GM23248 (cell line): ENCODE data around the gene FHAD1. TPM values are rescaled to one million over a fixed set of nuclear protein-coding genes. Genes with fewer than 3 reads are reported as not detected.

ENCODE experiments used
- DNase-seq: peaks from one replicate; pipeline ENCODE4 v3.0.0-alpha.2; 2015
- H2AFZ ChIP-seq: fragments of 200-600 bp; sonication (generic); 2 replicates; pipeline ENCODE4 v1.6.1; 2016; ENCODE audit warnings: antibody characterized with exemption
- H3F3A ChIP-seq: fragments of 200-600 bp; sonication (generic); 2 replicates; pipeline ENCODE4 v1.6.1; 2016; ENCODE audit warnings: mild to moderate bottlenecking, antibody characterized with exemption, mixed run types; ENCODE audit not compliant: insufficient read depth
- H3K27ac ChIP-seq: fragments of 200-600 bp; sonication (generic); 2 replicates; pipeline ENCODE4 v1.5.1; 2016; ENCODE audit warnings: mild to moderate bottlenecking
- H3K27me3 ChIP-seq: fragments of 200-600 bp; sonication (generic); replicated peaks from 2 replicates; pipeline ENCODE4 v1.6.1; 2016; ENCODE audit warnings: mild to moderate bottlenecking; ENCODE audit not compliant: insufficient read depth
- H3K36me3 ChIP-seq: fragments of 200-600 bp; sonication (generic); 2 replicates; pipeline ENCODE4 v1.6.1; 2016; ENCODE audit warnings: low read depth, mild to moderate bottlenecking
- H3K4me1 ChIP-seq: fragments of 200-600 bp; sonication (generic); 2 replicates; pipeline ENCODE4 v1.6.1; 2016; ENCODE audit warnings: mild to moderate bottlenecking; ENCODE audit not compliant: insufficient read depth
- H3K4me2 ChIP-seq: fragments of 200-600 bp; sonication (generic); one replicate; pipeline ENCODE4 v1.6.1; 2016; ENCODE audit warnings: mild to moderate bottlenecking; ENCODE audit not compliant: unreplicated experiment
- H3K4me3 ChIP-seq: fragments of 200-600 bp; sonication (generic); 2 replicates; pipeline ENCODE4 v1.5.1; 2016; ENCODE audit warnings: mild to moderate bottlenecking
- H3K79me2 ChIP-seq: fragments of 200-600 bp; sonication (generic); 2 replicates; pipeline ENCODE4 v1.6.1; 2016; ENCODE audit warnings: mild to moderate bottlenecking; ENCODE audit not compliant: insufficient read depth
- H3K9ac ChIP-seq: fragments of 200-600 bp; sonication (generic); 2 replicates; pipeline ENCODE4 v1.6.1; 2016; ENCODE audit warnings: mild to moderate bottlenecking
- H3K9me2 ChIP-seq: fragments of 200-600 bp; sonication (generic); 2 replicates; pipeline ENCODE4 v1.6.1; 2016; ENCODE audit warnings: mixed run types, mild to moderate bottlenecking, moderate library complexity; ENCODE audit not compliant: insufficient read depth
- H3K9me3 ChIP-seq: fragments of 200-600 bp; sonication (generic); one replicate; pipeline ENCODE4 v1.6.1; 2017; ENCODE audit warnings: low read depth
- H4K20me1 ChIP-seq: fragments of 200-600 bp; sonication (generic); 2 replicates; pipeline ENCODE4 v1.6.0; 2016; ENCODE audit not compliant: insufficient read depth
- EZH2 ChIP-seq: fragments of 200-600 bp; sonication (generic); IDR thresholded peaks from 2 replicates; pipeline ENCODE4 v1.6.1; 2018; ENCODE audit warnings: antibody characterized with exemption, mild to moderate bottlenecking; ENCODE audit not compliant: insufficient read depth, poor library complexity, severe bottlenecking
- EZH2phosphoT487 ChIP-seq: fragments of 200-600 bp; sonication (generic); IDR thresholded peaks from 2 replicates; pipeline ENCODE4 v1.6.1; 2018; ENCODE audit warnings: antibody characterized with exemption, moderate library complexity, mild to moderate bottlenecking, low read depth; ENCODE audit not compliant: insufficient read depth
- WGBS, 2 experiments: methylation state at CpG; one replicate each; pipeline ENCODE4 v1.1.6; 2015 to 2017; ENCODE audit warnings: low lambda C conversion rate in 2 of 2, low coverage in 1 of 2; ENCODE audit errors: missing lambda C conversion rate in 2 of 2; 5-methylcytosine and 5-hydroxymethylcytosine counted together
- in situ Hi-C: fragments of 300-500 bp; cut with MboI; formaldehyde crosslinking; loops from 2 replicates; pipeline ENCODE4 v1.15.0; 2020
- polyA plus RNA-seq: library from polyadenylated mRNA; unstranded; fragments of >200 nt; fragmentation: Nextera tagmentation; extraction: Ambion mirVana; gene quantifications from 2 replicates; pipeline ENCODE4 v1.2.1, GENCODE V29; 2016
- total RNA-seq: library from RNA; depleted of rRNA; stranded (reverse); fragments of >200 nt; shearing (Covaris generic); gene quantifications from 2 replicates; pipeline ENCODE4 v1.2.3, GENCODE V29; 2014

Gene FHAD1
- total and polyA plus RNA-seq, 2 experiments from 2014 or later = 0.24 TPM; not detected in 1

GRCh38 chr1:15348648-15349047, 101.6 kb downstream of the FHAD1 start:
- no peak for DNase-seq
- no peaks in the 10 kb centered on the region for H3K27me3 ChIP-seq
- no peak overlapping the region for H3K4me2 ChIP-seq
- no peaks in the 10 kb centered on the region for H4K20me1 ChIP-seq
- in situ Hi-C loops = no loop called here
- H3K79me2 ChIP-seq = no peaks in the 10 kb centered on the region
- 94 to 97% methylated on average over 9 of the region's 9 CpGs for WGBS, 2 experiments
- no peak for TF ChIP-seq EZH2phosphoT487
- no peak for TF ChIP-seq EZH2
- H3K27ac ChIP-seq = no peak overlapping the region
- H3K36me3 ChIP-seq = no peaks in the 10 kb centered on the region
- no peak overlapping the region for H2AFZ ChIP-seq
- H3K4me3 ChIP-seq = no peak overlapping the region
- H3F3A ChIP-seq = peaks cover 11% of the 10 kb centered on the region; the same call in 1 of the 2 replicates
- no peaks in the 10 kb centered on the region for H3K9me3 ChIP-seq
- no peak overlapping the region for H3K9ac ChIP-seq
- no peaks in the 10 kb centered on the region for H3K9me2 ChIP-seq
- peaks cover 12% of the 10 kb centered on the region for H3K4me1 ChIP-seq

- Histone ChIP-seq H3K4me1 (peaks cover 14% of the 10 kb centered on the region), H3K4me2 (no peak overlapping the region), H4K20me1 (no peaks in the 10 kb centered on the region), H3F3A (peaks cover 16% of the 10 kb centered on the region; the same call in 1 of the 2 replicates), H2AFZ (no peak overlapping the region), H3K4me3 (no peak overlapping the region), H3K27ac (no peak overlapping the region), H3K9ac (no peak overlapping the region), H3K9me3 (no peaks in the 10 kb centered on the region), H3K36me3 (no peaks in the 10 kb centered on the region), H3K9me2 (no peaks in the 10 kb centered on the region), H3K27me3 (no peaks in the 10 kb centered on the region), H3K79me2 (no peaks in the 10 kb centered on the region)
- in situ Hi-C loops = no loop called here
- TF ChIP-seq EZH2phosphoT487 (no peak), EZH2 (no peak)
- DNase-seq = no peak
- 98% methylated on average over 6 of the region's 6 CpGs for WGBS, 2 experiments
Measured at GRCh38 chr1:15349133-15349532, 102.1 kb downstream of the FHAD1 start.

GRCh38 chr1:15350151-15350550, 103.1 kb downstream of the FHAD1 start:
- Histone ChIP-seq H3K9me2 (no peaks in the 10 kb centered on the region), H3K27ac (no peak overlapping the region), H3K79me2 (no peaks in the 10 kb centered on the region), H3K27me3 (no peaks in the 10 kb centered on the region), H3K9me3 (no peaks in the 10 kb centered on the region), H3K4me1 (peaks cover 24% of the 10 kb centered on the region), H3K4me2 (no peak overlapping the region), H3F3A (peaks cover 24% of the 10 kb centered on the region), H2AFZ (no peak overlapping the region), H3K4me3 (no peak overlapping the region), H3K9ac (no peak overlapping the region), H4K20me1 (no peaks in the 10 kb centered on the region), H3K36me3 (no peaks in the 10 kb centered on the region)
- WGBS, 2 experiments = 96% methylated on average over 10 of the region's 10 CpGs
- no peak for DNase-seq
- TF ChIP-seq EZH2phosphoT487 (no peak), EZH2 (no peak)
- in situ Hi-C loops = no loop called here

- H3K9me3 ChIP-seq = no peaks in the 10 kb centered on the region
- H3K9ac ChIP-seq = no peak overlapping the region
- H3K27ac ChIP-seq = no peak overlapping the region
- peaks cover 25% of the 10 kb centered on the region for H3F3A ChIP-seq
- no peak overlapping the region for H3K4me3 ChIP-seq
- no peaks in the 10 kb centered on the region for H4K20me1 ChIP-seq
- WGBS, 2 experiments = 97% methylated on average over 4 of the region's 4 CpGs
- no peak overlapping the region for H2AFZ ChIP-seq
- DNase-seq = no peak
- H3K4me1 ChIP-seq = peaks cover 26% of the 10 kb centered on the region
- H3K9me2 ChIP-seq = no peaks in the 10 kb centered on the region
- no peak for TF ChIP-seq EZH2
- TF ChIP-seq EZH2phosphoT487 = no peak
- no peaks in the 10 kb centered on the region for H3K27me3 ChIP-seq
- H3K36me3 ChIP-seq = no peaks in the 10 kb centered on the region
- in situ Hi-C loops = no loop called here
- H3K4me2 ChIP-seq = no peak overlapping the region
- no peaks in the 10 kb centered on the region for H3K79me2 ChIP-seq
Measured at GRCh38 chr1:15350551-15351200, 103.7 kb downstream of the FHAD1 start.
